ENCODE results near the gene ST8SIA5. TPM values are rescaled to one million over a fixed set of nuclear protein-coding genes. Genes with fewer than 3 reads are reported as not detected.

The ST8SIA5 gene
- polyA plus RNA-seq, 2 donors = 0.02 to 0.06 TPM

DNA sequence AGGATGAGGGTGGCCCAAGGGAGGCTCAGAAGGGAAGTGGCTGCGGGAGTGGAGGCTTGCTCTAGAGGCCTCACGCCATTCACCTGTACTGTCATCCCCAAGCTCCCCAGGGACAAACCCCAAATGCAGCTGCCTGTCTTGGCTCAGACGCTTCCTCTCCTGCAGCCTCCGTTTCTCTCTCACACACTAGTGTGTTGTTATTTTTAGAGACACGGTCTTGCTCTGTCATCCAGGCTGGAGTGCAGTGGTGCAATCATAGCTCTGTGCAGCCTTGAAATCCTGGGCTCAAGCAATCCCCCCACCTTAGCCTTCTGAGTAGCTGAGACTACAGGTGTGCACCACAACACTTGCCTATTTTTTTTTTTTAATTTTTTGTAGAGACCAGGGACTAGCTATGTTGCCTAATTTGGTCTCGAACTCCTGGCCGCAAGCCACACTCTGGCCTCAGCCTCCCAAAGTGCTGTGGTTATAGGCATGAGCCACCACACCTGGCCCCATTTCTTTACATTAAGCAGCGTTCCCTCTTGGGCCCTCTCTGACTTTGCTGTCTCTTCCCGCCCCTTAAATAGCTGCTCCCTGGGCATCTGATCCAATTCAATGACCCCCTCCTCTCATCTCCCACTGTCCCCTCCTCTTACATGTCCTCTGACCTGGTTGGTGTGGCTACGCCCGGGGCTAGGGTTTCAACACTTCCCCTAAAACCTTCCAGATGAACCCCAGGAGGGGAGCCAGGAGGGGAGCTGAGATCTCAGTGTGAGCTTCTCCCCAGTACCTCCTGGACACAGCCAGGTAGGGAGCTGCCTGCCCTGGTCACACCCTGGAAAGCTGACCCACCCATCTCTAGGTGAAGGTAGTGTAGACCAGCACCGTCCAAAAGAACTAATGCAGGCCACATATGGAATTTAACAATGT lies 75.8 kb downstream of the ST8SIA5 start:
- H3K27ac ChIP-seq (ENCODE audit: low read depth in 2 of 2, low read length in 1 of 2) = no peak overlapping the region
- peaks cover 0 to 6% of the 10 kb centered on the region in 2 donors for H3K9me3 ChIP-seq (ENCODE audit: control insufficient read depth in 2 of 2, insufficient read depth in 1 of 2, low read depth in 1 of 2, low read length in 1 of 2)
- H3K27me3 ChIP-seq (ENCODE audit: control insufficient read depth in 1 of 2, insufficient read depth in 2 of 2, low read length in 2 of 2) = no peaks in the 10 kb centered on the region
- 74 to 82% methylated on average over 12 of the region's 12 CpGs for WGBS, 2 donors
- no peaks in the 10 kb centered on the region for H3K36me3 ChIP-seq (ENCODE audit: control insufficient read depth in 2 of 2, insufficient read depth in 2 of 2, low read length in 1 of 2)
- no peaks in the 10 kb centered on the region for H3K4me1 ChIP-seq (ENCODE audit: control insufficient read depth in 2 of 2, insufficient read depth in 2 of 2, low read length in 1 of 2)
- no peak overlapping the region for H3K4me3 ChIP-seq (ENCODE audit: low read depth in 1 of 2, low read length in 2 of 2)

DNA sequence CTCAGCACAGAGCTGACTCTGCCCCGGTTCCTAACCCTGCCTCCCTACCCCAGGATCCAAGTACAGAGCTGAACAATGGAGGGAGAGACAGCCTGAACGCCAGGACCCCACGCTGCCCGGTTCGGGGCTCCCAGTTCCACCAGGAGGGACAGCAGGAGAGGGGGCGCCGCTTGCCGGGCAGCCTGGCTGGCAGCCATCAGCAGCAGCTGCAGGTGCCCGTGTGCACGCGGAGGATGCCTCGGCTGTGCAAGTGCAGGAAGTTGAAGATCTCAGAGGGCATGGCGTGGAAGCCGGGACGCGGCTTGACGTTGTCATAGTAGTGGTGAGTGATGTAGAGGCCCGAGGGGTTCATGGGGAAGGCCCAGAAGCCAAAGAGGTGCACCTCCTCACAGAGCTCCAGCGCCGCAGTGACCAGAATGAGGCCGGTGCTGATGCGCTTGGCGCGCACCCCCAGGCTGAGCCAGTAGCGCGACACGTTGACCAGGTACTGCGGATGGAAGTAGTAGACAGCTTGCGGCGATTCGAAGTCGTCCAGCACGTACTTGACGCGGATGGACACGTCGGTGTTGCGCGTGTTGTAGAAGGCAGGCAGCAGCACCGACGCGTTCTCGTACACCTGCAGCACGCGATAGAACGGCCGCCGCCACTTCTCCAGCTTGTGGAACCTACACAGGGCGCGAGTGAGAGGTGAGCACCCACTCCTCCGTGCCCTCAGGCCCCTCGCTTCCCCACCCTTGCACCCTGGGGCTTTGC lies 76.8 kb downstream of the ST8SIA5 start:
- WGBS, 2 donors = 93% methylated on average over 51 to 52 of the region's 52 CpGs
- H3K4me1 ChIP-seq (ENCODE audit: control insufficient read depth in 2 of 2, insufficient read depth in 2 of 2, low read length in 1 of 2) = no peaks in the 10 kb centered on the region
- no peaks in the 10 kb centered on the region for H3K27me3 ChIP-seq (ENCODE audit: control insufficient read depth in 1 of 2, insufficient read depth in 2 of 2, low read length in 2 of 2)

DNA sequence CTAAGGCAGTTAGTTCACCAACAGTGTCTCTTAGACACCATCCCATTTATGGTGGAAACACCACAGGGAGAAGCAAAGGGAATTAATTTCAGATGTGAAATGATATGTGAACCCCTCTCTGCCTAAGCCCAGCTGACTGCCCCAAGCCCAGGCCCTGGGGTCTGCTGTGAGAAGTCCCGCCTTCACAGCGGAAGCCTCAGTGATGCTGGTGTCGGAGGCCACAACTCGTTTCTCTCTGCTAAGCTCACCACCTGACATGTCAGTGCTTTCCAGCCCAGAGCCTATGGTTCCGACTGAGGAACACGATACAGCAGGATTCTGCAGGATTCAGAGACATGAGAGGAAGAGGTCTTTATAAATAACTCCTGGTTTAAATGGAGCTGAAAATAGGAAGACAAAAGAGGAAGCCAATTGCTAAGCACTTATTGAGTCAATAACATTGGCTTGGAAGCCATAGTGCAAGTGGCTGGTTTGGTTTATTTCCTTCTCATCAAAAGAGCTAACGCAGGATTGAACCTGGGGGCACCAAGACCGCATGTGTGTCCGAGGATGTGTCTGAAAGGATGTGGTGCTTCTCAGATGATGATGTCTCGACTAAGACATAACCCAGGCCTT lies 78.0 kb downstream of the ST8SIA5 start:
- H3K36me3 ChIP-seq (ENCODE audit: control insufficient read depth in 2 of 2, insufficient read depth in 2 of 2, low read length in 1 of 2) = no peaks in the 10 kb centered on the region
- H3K9me3 ChIP-seq (ENCODE audit: control insufficient read depth in 2 of 2, insufficient read depth in 1 of 2, low read depth in 1 of 2, low read length in 1 of 2) = peaks cover 0 to 6% of the 10 kb centered on the region in 2 donors
- H3K27me3 ChIP-seq (ENCODE audit: control insufficient read depth in 1 of 2, insufficient read depth in 2 of 2, low read length in 2 of 2) = no peaks in the 10 kb centered on the region
- H3K4me3 ChIP-seq (ENCODE audit: low read depth in 1 of 2, low read length in 2 of 2) = no peak overlapping the region
- no peaks in the 10 kb centered on the region for H3K4me1 ChIP-seq (ENCODE audit: control insufficient read depth in 2 of 2, insufficient read depth in 2 of 2, low read length in 1 of 2)
- no peak overlapping the region for H3K27ac ChIP-seq (ENCODE audit: low read depth in 2 of 2, low read length in 1 of 2)
- 76% methylated on average over 10 of the region's 10 CpGs for WGBS, 2 donors

More for the DNA sequence above, 76.8 kb downstream of the ST8SIA5 start:
- Histone ChIP-seq H3K27ac (ENCODE audit: low read depth in 2 of 2, low read length in 1 of 2) (no peak overlapping the region), H3K36me3 (ENCODE audit: control insufficient read depth in 2 of 2, insufficient read depth in 2 of 2, low read length in 1 of 2) (no peaks in the 10 kb centered on the region), H3K4me3 (ENCODE audit: low read depth in 1 of 2, low read length in 2 of 2) (no peak overlapping the region), H3K9me3 (ENCODE audit: control insufficient read depth in 2 of 2, insufficient read depth in 1 of 2, low read depth in 1 of 2, low read length in 1 of 2) (peaks cover 0 to 6% of the 10 kb centered on the region in 2 donors)

DNA sequence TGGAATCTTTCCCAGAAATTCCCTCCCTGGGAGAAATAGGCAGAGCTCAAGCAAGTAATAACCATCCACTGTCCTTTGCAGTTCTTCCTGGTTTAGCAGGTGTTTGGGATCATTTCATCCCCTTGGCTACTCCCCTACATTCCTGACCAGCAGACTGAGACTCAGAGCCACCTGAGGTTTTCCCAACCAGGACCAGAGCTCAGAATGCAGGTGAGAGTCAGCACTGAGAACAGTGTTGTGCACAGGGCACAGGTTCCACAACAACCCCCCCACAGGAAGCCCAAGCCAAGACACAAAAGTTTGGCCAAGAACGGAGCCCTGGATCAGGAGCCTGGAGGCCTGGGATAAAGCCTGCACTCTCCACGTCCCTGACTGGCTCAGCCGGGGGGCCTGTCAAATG lies 78.8 kb downstream of the ST8SIA5 start:
- Histone ChIP-seq H3K4me1 (ENCODE audit: control insufficient read depth in 2 of 2, insufficient read depth in 2 of 2, low read length in 1 of 2) (no peaks in the 10 kb centered on the region), H3K27me3 (ENCODE audit: control insufficient read depth in 1 of 2, insufficient read depth in 2 of 2, low read length in 2 of 2) (no peaks in the 10 kb centered on the region), H3K4me3 (ENCODE audit: low read depth in 1 of 2, low read length in 2 of 2) (no peak overlapping the region), H3K27ac (ENCODE audit: low read depth in 2 of 2, low read length in 1 of 2) (no peak overlapping the region), H3K9me3 (ENCODE audit: control insufficient read depth in 2 of 2, insufficient read depth in 1 of 2, low read depth in 1 of 2, low read length in 1 of 2) (peaks cover 0 to 6% of the 10 kb centered on the region in 2 donors), H3K36me3 (ENCODE audit: control insufficient read depth in 2 of 2, insufficient read depth in 2 of 2, low read length in 1 of 2) (no peaks in the 10 kb centered on the region)
- 48 to 58% methylated on average over 3 of the region's 3 CpGs for WGBS, 2 donors

DNA sequence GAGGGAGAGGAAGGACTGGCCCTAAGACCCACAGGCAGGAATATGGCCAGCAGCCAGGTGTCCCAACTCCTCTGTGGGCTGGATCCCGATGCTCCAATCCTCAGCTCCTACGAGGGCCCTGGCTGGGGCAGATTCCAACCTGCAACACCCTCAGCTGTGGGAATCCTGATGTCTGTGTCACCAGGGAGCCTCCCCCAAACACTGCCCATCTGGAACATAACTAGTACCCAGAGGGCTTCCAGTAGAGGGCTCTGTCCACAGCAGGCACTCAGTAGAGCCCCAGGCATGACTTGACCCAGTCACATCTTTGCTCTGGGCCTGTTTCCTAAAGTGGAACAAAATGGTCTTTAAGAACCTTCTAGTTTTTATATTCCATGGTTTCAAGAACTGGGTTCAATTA lies 79.2 kb downstream of the ST8SIA5 start:
- no peaks in the 10 kb centered on the region for H3K36me3 ChIP-seq (ENCODE audit: control insufficient read depth in 2 of 2, insufficient read depth in 2 of 2, low read length in 1 of 2)
- H3K27me3 ChIP-seq (ENCODE audit: control insufficient read depth in 1 of 2, insufficient read depth in 2 of 2, low read length in 2 of 2) = no peaks in the 10 kb centered on the region
- no peak overlapping the region for H3K4me3 ChIP-seq (ENCODE audit: low read depth in 1 of 2, low read length in 2 of 2)
- H3K27ac ChIP-seq (ENCODE audit: low read depth in 2 of 2, low read length in 1 of 2) = no peak overlapping the region
- H3K4me1 ChIP-seq (ENCODE audit: control insufficient read depth in 2 of 2, insufficient read depth in 2 of 2, low read length in 1 of 2) = no peaks in the 10 kb centered on the region
- H3K9me3 ChIP-seq (ENCODE audit: control insufficient read depth in 2 of 2, insufficient read depth in 1 of 2, low read depth in 1 of 2, low read length in 1 of 2) = peaks cover 0 to 6% of the 10 kb centered on the region in 2 donors
- 69 to 92% methylated on average over 2 of the region's 2 CpGs for WGBS, 2 donors

DNA sequence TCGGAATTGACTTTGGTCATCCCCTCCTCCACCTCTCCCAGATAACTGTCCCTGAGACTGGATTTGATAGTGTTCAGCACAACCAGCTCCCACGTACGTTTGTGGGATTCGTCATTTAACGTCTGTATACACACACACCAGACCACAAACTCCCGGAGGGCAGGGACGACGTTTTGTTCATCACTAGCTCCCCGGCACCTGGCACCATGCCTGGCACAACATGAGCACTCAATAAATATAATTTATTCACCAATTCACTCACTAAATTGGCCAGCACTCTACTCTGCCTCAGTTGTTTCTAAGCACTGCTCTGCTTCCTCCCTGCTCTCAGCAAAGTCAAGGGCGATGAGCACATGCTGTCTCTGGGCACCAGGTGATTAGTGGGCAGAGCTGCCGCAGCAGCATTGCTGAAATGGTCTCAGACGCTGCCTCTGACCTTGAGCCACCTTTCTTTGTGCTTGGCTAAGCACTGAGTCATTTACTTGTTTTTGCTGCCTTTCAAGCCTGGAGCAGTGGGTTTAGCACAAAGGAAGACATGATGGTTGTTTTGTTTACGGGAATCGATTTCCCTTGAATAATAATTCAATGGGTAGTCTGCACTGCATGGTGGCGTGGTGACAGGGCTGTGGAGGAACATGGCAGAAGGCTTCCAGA lies 80.5 kb downstream of the ST8SIA5 start:
- WGBS, 2 donors = 57 to 65% methylated on average over 15 of the region's 15 CpGs
- H3K4me1 ChIP-seq (ENCODE audit: control insufficient read depth in 2 of 2, insufficient read depth in 2 of 2, low read length in 1 of 2) = no peaks in the 10 kb centered on the region
- no peaks in the 10 kb centered on the region for H3K36me3 ChIP-seq (ENCODE audit: control insufficient read depth in 2 of 2, insufficient read depth in 2 of 2, low read length in 1 of 2)
- H3K27me3 ChIP-seq (ENCODE audit: control insufficient read depth in 1 of 2, insufficient read depth in 2 of 2, low read length in 2 of 2) = no peaks in the 10 kb centered on the region
- no peak overlapping the region for H3K27ac ChIP-seq (ENCODE audit: low read depth in 2 of 2, low read length in 1 of 2)
- no peak overlapping the region for H3K4me3 ChIP-seq (ENCODE audit: low read depth in 1 of 2, low read length in 2 of 2)
- peaks cover 0 to 6% of the 10 kb centered on the region in 2 donors for H3K9me3 ChIP-seq (ENCODE audit: control insufficient read depth in 2 of 2, insufficient read depth in 1 of 2, low read depth in 1 of 2, low read length in 1 of 2)

DNA sequence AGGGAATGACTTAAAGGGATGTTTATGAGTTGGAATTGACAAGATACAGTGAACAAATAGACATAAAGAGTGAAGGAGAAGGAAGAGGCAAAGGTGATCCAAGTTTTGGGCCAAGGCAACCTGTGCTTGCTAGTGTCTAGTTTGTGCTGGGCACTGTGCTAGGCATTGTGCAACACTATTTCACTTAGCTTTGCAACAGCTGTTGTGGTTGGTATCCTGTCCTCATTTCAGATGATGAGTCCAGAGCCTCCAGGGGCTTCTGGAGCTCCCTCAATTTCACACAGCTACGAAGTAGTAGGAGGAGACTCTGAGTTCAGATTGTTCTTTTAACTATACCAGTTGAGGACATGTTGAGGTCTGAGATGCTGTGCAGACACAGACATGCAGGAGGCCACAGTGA lies 81.7 kb downstream of the ST8SIA5 start:
- Histone ChIP-seq H3K4me3 (ENCODE audit: low read depth in 1 of 2, low read length in 2 of 2) (no peak overlapping the region), H3K36me3 (ENCODE audit: control insufficient read depth in 2 of 2, insufficient read depth in 2 of 2, low read length in 1 of 2) (no peaks in the 10 kb centered on the region), H3K9me3 (ENCODE audit: control insufficient read depth in 2 of 2, insufficient read depth in 1 of 2, low read depth in 1 of 2, low read length in 1 of 2) (peaks cover 0 to 6% of the 10 kb centered on the region in 2 donors), H3K27ac (ENCODE audit: low read depth in 2 of 2, low read length in 1 of 2) (no peak overlapping the region), H3K27me3 (ENCODE audit: control insufficient read depth in 1 of 2, insufficient read depth in 2 of 2, low read length in 2 of 2) (no peaks in the 10 kb centered on the region), H3K4me1 (ENCODE audit: control insufficient read depth in 2 of 2, insufficient read depth in 2 of 2, low read length in 1 of 2) (no peaks in the 10 kb centered on the region)
- WGBS, 2 donors = 53 to 61% methylated on average over 1 of the region's 1 CpG

DNA sequence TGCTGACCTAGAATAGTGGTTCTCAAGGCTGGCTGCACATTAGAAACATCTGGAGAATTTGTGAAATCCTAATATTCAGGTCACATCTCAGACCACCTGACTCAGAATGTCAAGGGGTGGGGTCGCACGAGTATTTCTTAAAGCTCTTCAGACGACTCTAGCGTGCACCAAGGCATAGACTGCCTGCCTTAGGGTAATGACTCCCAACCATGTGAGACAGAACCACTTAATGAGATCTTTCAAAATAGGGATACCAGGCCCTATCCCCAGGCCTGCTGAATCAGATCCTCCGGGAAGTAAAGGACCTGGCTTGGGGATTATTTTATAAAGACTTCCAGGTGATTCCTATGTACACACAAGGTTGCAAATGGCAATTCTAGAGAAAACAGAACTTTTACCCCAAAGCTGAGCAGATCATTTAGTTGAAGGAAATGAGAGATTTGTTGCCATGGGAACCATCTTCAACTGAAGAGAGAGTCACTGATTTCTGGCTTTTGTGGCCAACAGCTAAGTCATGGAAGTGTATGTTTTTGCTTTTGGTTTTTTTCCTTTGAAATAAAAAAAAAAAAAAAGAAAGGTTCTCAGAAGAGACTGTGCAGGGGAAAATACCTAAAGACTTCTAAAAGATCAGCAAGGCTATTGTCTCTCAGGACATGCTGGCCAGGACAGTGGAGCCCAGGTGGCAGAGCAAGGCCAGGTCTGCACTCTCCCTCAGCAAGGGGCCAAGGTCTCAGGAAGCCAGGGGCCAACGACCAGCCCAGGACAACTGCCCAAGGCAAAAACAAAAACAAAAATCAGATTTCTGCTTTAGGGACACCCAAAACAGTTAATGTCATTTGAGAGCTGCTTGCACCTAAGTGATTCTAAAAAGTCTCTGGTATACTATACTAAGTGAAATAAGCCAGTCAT lies 84.5 kb downstream of the ST8SIA5 start:
- Histone ChIP-seq H3K36me3 (ENCODE audit: control insufficient read depth in 2 of 2, insufficient read depth in 2 of 2, low read length in 1 of 2) (no peaks in the 10 kb centered on the region), H3K9me3 (ENCODE audit: control insufficient read depth in 2 of 2, insufficient read depth in 1 of 2, low read depth in 1 of 2, low read length in 1 of 2) (peaks cover 0 to 6% of the 10 kb centered on the region in 2 donors), H3K27me3 (ENCODE audit: control insufficient read depth in 1 of 2, insufficient read depth in 2 of 2, low read length in 2 of 2) (no peaks in the 10 kb centered on the region), H3K4me1 (ENCODE audit: control insufficient read depth in 2 of 2, insufficient read depth in 2 of 2, low read length in 1 of 2) (no peaks in the 10 kb centered on the region), H3K27ac (ENCODE audit: low read depth in 2 of 2, low read length in 1 of 2) (no peak overlapping the region), H3K4me3 (ENCODE audit: low read depth in 1 of 2, low read length in 2 of 2) (no peak overlapping the region)
- WGBS, 2 donors = 71 to 73% methylated on average over 6 of the region's 6 CpGs

Data from esophagus (tissue), 2 donors.